ENCODE results near the gene PPM1H.

- TF ChIP-seq POLR2A (IDR thresholded peaks at IDR 0.05) = no peak
- TF ChIP-seq CTCF (IDR thresholded peaks at IDR 0.05) = no peak
Observed at GRCh38 chr12:62832027-62832426, 102.9 kb downstream of the PPM1H start.

Data from adrenal gland (tissue), 5 donors.